ENCODE data around the gene AP4B1.

Gene AP4B1

GRCh38 chr1:113881661-113882060, 22.9 kb downstream of the AP4B1 start:
- no peaks in the 10 kb centered on the region for H3K4me1 ChIP-seq (ENCODE audit: control insufficient read depth, insufficient read depth, low read length)
- H3K9me3 ChIP-seq (ENCODE audit: control insufficient read depth, insufficient read depth, low read depth, low read length), result no peaks in the 10 kb centered on the region
- no peaks in the 10 kb centered on the region for H3K36me3 ChIP-seq (ENCODE audit: control insufficient read depth in 2 of 2, insufficient read depth in 1 of 2, low read length in 2 of 2)
- no peak overlapping the region for H3K27ac ChIP-seq (ENCODE audit: extremely low read depth, low read depth, low read length)
- no peak for TF ChIP-seq GFI1B (tag by site-specific recombination; IDR thresholded peaks at IDR 0.05)
- no peak for TF ChIP-seq ZNF148 (tag by site-specific recombination; IDR thresholded peaks at IDR 0.05; ENCODE audit: borderline replicate concordance)
- TF ChIP-seq AEBP2 (tag by site-specific recombination; IDR thresholded peaks at IDR 0.05; ENCODE audit: borderline replicate concordance), result no peak
- no peak for TF ChIP-seq SP3 (tag by site-specific recombination; IDR thresholded peaks at IDR 0.05)
- no peak for TF ChIP-seq REPIN1 (tag by site-specific recombination; IDR thresholded peaks at IDR 0.05; ENCODE audit: low read depth)
- no peak for TF ChIP-seq ZBTB44 (tag by site-specific recombination; IDR thresholded peaks at IDR 0.05)
- TF ChIP-seq ZBTB1 (tag by site-specific recombination; IDR thresholded peaks at IDR 0.05), result no peak
- TF ChIP-seq ZNF792 (tag by site-specific recombination; IDR thresholded peaks at IDR 0.05), result no peak
- no peak for TF ChIP-seq ZNF548 (tag by site-specific recombination; IDR thresholded peaks at IDR 0.05)
- TF ChIP-seq TCF7L2 (IDR thresholded peaks at IDR 0.05; ENCODE audit: borderline replicate concordance, low read depth, low read length), result no peak
- TF ChIP-seq ZNF530 (tag by site-specific recombination; IDR thresholded peaks at IDR 0.05; ENCODE audit: low read depth), result no peak
- CTCF ChIA-PET, result no interaction called here
- POLR2A ChIA-PET, result no interaction called here
- H3K4me3 ChIP-seq (ENCODE audit: low read depth, low read length), result no peak overlapping the region

- no peak overlapping the region for H3K4me3 ChIP-seq (ENCODE audit: low read depth, low read length)
- CTCF ChIA-PET, result no interaction called here
- H3K27ac ChIP-seq (ENCODE audit: extremely low read depth, low read depth, low read length), result no peak overlapping the region
- H3K36me3 ChIP-seq (ENCODE audit: control insufficient read depth in 2 of 2, insufficient read depth in 1 of 2, low read length in 2 of 2), result no peaks in the 10 kb centered on the region
- no peaks in the 10 kb centered on the region for H3K9me3 ChIP-seq (ENCODE audit: control insufficient read depth, insufficient read depth, low read depth, low read length)
- POLR2A ChIA-PET, result no interaction called here
- no peaks in the 10 kb centered on the region for H3K4me1 ChIP-seq (ENCODE audit: control insufficient read depth, insufficient read depth, low read length)
- TF ChIP-seq ZBTB17 (tag by site-specific recombination; IDR thresholded peaks at IDR 0.05) (no peak), ZNF23 (tag by site-specific recombination; IDR thresholded peaks at IDR 0.05; ENCODE audit: borderline replicate concordance) (no peak), ZNF148 (tag by site-specific recombination; IDR thresholded peaks at IDR 0.05; ENCODE audit: borderline replicate concordance) (no peak), ZNF513 (tag by site-specific recombination; IDR thresholded peaks at IDR 0.05) (no peak), ZNF585B (tag by site-specific recombination; IDR thresholded peaks at IDR 0.05) (no peak), ZBTB49 (tag by site-specific recombination; IDR thresholded peaks at IDR 0.05; ENCODE audit: low read depth) (no peak)
Observed at GRCh38 chr1:113879739-113880038, 24.9 kb downstream of the AP4B1 start.
